Measurements from ENCODE around the gene TMEM37. TPM values are rescaled to one million over a fixed set of nuclear protein-coding genes. Genes with fewer than 3 reads are reported as not detected.

TMEM37 gene
- polyA plus RNA-seq, 1 of the 3 experiments (the other 2 are of a cell fraction): 0.25 TPM

DNA sequence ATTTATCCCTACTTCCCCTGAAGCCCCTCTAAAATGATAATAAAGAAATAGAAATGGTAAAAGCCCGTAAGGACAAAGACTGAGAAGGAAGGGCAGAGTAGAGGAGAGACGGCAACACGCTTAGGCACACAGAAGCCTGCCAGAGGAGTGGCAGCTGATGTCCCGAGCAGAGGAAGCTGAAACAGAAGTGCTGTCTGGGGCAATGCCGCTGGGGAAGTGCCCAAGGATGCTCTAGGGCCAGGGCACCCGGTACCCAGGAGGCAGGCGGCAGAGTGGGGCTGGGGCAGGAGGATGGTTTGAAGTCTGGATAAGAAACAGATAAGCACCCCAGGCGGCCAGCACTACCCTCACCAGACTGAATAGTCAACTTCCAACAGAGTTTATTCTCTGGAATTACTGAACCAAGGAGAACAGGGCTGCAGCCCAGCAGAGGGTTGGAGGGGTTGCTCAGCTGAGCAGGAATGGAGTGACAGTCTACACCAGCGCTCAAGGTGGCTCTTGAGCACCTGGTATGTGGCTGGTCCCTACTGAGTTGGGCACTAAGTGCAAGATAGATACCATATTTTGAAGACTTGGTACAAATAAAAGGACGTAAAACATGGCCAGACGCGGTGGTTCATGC is 22.4 kb downstream of the TMEM37 start:
- no peak overlapping the region for H3K4me3 ChIP-seq (ENCODE audit: low read depth in 2 of 2, low read length in 1 of 2)
- no peaks in the 10 kb centered on the region for H3K36me3 ChIP-seq (replicated peaks in 1 of 2; ENCODE audit: control insufficient read depth in 1 of 2, insufficient read depth in 2 of 2, low read length in 1 of 2)
- no peak overlapping the region for H3K4me2 ChIP-seq
- POLR2A ChIA-PET: no interaction called here
- 46% methylated on average over 12 of the region's 12 CpGs for WGBS (ENCODE audit: low lambda C conversion rate)
- no peaks in the 10 kb centered on the region for H3K9me3 ChIP-seq
- CTCF ChIA-PET: interaction anchor here (1.2 to 5.5 kb wide), 3 partner anchors 8 to 22 kb away, joined by 3 to 42 read pairs (median 3); no protein-coding TSS in a partner anchor
- DNase-seq: no peak
- TF ChIP-seq TAF1 (IDR thresholded peaks at IDR 0.05; ENCODE audit: borderline replicate concordance, low read depth, low read length): no peak
- no peaks in the 10 kb centered on the region for H3F3A ChIP-seq (replicated peaks; ENCODE audit: insufficient read depth)
- H3K9ac ChIP-seq: no peak overlapping the region
- peaks cover 0 to 9% of the 10 kb centered on the region in 2 experiments; a peak in 3 of 4 replicates for H3K4me1 ChIP-seq (ENCODE audit: control insufficient read depth in 1 of 2, insufficient read depth in 2 of 2, low read depth in 1 of 2, low read length in 1 of 2)
- H3K27ac ChIP-seq (ENCODE audit: low read depth in 2 of 2, low read length in 1 of 2): no peak overlapping the region
- H3K79me2 ChIP-seq (ENCODE audit: insufficient read depth): no peaks in the 10 kb centered on the region
- H4K20me1 ChIP-seq (ENCODE audit: insufficient read depth): no peaks in the 10 kb centered on the region
- no peaks in the 10 kb centered on the region; the same call in 1 of the 2 replicates for H3K27me3 ChIP-seq (ENCODE audit: insufficient read depth)
- no peak overlapping the region for H2AFZ ChIP-seq (ENCODE audit: low read depth)
- H3K9me2 ChIP-seq: no peaks in the 10 kb centered on the region

DNA sequence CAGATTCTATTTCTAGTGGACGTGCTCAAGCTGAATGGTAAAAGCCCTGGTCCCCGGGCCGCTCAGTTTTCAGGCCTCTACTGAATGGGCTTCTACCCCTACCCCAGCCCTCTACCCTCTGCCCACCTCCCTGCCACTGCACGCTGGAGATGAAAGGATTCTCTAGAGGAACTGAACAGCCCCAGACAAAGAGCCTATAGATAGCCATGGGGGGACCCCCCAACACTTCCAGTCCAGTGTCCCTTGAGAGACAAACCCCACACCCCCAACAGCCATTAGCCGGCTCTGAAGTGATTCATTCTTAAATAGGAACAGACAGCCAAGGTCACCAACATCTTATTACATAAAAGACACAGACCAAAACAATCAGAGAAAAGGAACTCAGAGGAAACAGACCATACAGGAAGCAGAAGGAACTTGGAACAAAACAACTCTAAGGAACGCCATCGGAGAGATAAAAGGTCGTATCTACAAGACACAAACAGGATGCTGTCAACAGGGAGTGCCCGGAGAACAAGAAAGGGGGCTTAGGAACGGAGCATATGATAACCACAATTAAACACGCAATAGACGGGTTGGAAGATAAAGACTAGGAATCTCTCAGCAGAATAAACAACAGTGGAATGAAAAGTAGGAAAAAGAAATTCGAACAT is 23.5 kb downstream of the TMEM37 start:
- ChIA-PET CTCF (interaction anchor here (1.2 kb wide), 2 partner anchors 9 to 21 kb away, joined by 3 read pairs; no protein-coding TSS in a partner anchor), POLR2A (no interaction called here)
- Histone ChIP-seq H3K4me1 (ENCODE audit: control insufficient read depth in 1 of 2, insufficient read depth in 2 of 2, low read depth in 1 of 2, low read length in 1 of 2) (peaks cover 0 to 1% of the 10 kb centered on the region in 2 experiments; a peak in 1 of 4 replicates), H3K27me3 (ENCODE audit: insufficient read depth) (no peaks in the 10 kb centered on the region; the same call in 1 of the 2 replicates), H3K79me2 (ENCODE audit: insufficient read depth) (no peaks in the 10 kb centered on the region), H3K27ac (ENCODE audit: low read depth in 2 of 2, low read length in 1 of 2) (no peak overlapping the region), H3K36me3 (replicated peaks in 1 of 2; ENCODE audit: control insufficient read depth in 1 of 2, insufficient read depth in 2 of 2, low read length in 1 of 2) (no peaks in the 10 kb centered on the region), H3K9me3 (no peaks in the 10 kb centered on the region), H3K9ac (no peak overlapping the region), H4K20me1 (ENCODE audit: insufficient read depth) (no peaks in the 10 kb centered on the region), H3K9me2 (no peaks in the 10 kb centered on the region), H3K4me2 (no peak overlapping the region), H3K4me3 (ENCODE audit: low read depth in 2 of 2, low read length in 1 of 2) (no peak overlapping the region), H3F3A (replicated peaks; ENCODE audit: insufficient read depth) (no peaks in the 10 kb centered on the region), H2AFZ (ENCODE audit: low read depth) (no peak overlapping the region)
- no peak for DNase-seq
- WGBS (ENCODE audit: low lambda C conversion rate): 59% methylated on average over 13 of the region's 13 CpGs
- TF ChIP-seq RFX5 (IDR thresholded peaks at IDR 0.05; ENCODE audit: low read length): no peak
- TF ChIP-seq, protein P1, sequence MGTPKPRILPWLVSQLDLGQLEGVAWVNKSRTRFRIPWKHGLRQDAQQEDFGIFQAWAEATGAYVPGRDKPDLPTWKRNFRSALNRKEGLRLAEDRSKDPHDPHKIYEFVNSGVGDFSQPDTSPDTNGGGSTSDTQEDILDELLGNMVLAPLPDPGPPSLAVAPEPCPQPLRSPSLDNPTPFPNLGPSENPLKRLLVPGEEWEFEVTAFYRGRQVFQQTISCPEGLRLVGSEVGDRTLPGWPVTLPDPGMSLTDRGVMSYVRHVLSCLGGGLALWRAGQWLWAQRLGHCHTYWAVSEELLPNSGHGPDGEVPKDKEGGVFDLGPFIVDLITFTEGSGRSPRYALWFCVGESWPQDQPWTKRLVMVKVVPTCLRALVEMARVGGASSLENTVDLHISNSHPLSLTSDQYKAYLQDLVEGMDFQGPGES (IDR thresholded peaks at IDR 0.05; ENCODE audit: low read depth, low read length): no peak
- TF ChIP-seq, protein P2, sequence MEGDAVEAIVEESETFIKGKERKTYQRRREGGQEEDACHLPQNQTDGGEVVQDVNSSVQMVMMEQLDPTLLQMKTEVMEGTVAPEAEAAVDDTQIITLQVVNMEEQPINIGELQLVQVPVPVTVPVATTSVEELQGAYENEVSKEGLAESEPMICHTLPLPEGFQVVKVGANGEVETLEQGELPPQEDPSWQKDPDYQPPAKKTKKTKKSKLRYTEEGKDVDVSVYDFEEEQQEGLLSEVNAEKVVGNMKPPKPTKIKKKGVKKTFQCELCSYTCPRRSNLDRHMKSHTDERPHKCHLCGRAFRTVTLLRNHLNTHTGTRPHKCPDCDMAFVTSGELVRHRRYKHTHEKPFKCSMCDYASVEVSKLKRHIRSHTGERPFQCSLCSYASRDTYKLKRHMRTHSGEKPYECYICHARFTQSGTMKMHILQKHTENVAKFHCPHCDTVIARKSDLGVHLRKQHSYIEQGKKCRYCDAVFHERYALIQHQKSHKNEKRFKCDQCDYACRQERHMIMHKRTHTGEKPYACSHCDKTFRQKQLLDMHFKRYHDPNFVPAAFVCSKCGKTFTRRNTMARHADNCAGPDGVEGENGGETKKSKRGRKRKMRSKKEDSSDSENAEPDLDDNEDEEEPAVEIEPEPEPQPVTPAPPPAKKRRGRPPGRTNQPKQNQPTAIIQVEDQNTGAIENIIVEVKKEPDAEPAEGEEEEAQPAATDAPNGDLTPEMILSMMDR (IDR thresholded peaks at IDR 0.05): no peak
- no peak for TF ChIP-seq FOXM1 (IDR thresholded peaks at IDR 0.05; ENCODE audit: low read depth)
- TF ChIP-seq, protein P3, sequence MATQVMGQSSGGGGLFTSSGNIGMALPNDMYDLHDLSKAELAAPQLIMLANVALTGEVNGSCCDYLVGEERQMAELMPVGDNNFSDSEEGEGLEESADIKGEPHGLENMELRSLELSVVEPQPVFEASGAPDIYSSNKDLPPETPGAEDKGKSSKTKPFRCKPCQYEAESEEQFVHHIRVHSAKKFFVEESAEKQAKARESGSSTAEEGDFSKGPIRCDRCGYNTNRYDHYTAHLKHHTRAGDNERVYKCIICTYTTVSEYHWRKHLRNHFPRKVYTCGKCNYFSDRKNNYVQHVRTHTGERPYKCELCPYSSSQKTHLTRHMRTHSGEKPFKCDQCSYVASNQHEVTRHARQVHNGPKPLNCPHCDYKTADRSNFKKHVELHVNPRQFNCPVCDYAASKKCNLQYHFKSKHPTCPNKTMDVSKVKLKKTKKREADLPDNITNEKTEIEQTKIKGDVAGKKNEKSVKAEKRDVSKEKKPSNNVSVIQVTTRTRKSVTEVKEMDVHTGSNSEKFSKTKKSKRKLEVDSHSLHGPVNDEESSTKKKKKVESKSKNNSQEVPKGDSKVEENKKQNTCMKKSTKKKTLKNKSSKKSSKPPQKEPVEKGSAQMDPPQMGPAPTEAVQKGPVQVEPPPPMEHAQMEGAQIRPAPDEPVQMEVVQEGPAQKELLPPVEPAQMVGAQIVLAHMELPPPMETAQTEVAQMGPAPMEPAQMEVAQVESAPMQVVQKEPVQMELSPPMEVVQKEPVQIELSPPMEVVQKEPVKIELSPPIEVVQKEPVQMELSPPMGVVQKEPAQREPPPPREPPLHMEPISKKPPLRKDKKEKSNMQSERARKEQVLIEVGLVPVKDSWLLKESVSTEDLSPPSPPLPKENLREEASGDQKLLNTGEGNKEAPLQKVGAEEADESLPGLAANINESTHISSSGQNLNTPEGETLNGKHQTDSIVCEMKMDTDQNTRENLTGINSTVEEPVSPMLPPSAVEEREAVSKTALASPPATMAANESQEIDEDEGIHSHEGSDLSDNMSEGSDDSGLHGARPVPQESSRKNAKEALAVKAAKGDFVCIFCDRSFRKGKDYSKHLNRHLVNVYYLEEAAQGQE (IDR thresholded peaks at IDR 0.05; ENCODE audit: low read depth, low read length): no peak
- TF ChIP-seq MXI1 (IDR thresholded peaks at IDR 0.05; ENCODE audit: low read depth, low read length): no peak
- no peak for TF ChIP-seq TEAD4 (IDR thresholded peaks at IDR 0.05; ENCODE audit: borderline replicate concordance, insufficient read depth)
- no peak for TF ChIP-seq POLR2AphosphoS5 (IDR thresholded peaks at IDR 0.05; ENCODE audit: low read depth, low read length)
- TF ChIP-seq GATA2 (CRISPR knock-in tag; IDR thresholded peaks at IDR 0.05): no peak
- no peak for TF ChIP-seq FOXJ3 (CRISPR knock-in tag; IDR thresholded peaks at IDR 0.05)
- TF ChIP-seq, protein P4, sequence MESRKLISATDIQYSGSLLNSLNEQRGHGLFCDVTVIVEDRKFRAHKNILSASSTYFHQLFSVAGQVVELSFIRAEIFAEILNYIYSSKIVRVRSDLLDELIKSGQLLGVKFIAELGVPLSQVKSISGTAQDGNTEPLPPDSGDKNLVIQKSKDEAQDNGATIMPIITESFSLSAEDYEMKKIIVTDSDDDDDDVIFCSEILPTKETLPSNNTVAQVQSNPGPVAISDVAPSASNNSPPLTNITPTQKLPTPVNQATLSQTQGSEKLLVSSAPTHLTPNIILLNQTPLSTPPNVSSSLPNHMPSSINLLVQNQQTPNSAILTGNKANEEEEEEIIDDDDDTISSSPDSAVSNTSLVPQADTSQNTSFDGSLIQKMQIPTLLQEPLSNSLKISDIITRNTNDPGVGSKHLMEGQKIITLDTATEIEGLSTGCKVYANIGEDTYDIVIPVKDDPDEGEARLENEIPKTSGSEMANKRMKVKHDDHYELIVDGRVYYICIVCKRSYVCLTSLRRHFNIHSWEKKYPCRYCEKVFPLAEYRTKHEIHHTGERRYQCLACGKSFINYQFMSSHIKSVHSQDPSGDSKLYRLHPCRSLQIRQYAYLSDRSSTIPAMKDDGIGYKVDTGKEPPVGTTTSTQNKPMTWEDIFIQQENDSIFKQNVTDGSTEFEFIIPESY (IDR thresholded peaks at IDR 0.05; ENCODE audit: borderline replicate concordance, low read depth): no peak
- no peak for TF ChIP-seq SIN3A (IDR thresholded peaks at IDR 0.05; ENCODE audit: borderline replicate concordance, low read depth, low read length)
- TF ChIP-seq GABPA (IDR thresholded peaks at IDR 0.05; ENCODE audit: low read depth): no peak
- no peak for TF ChIP-seq EP300 (IDR thresholded peaks at IDR 0.05; ENCODE audit: borderline replicate concordance in 1 of 2, low read depth in 1 of 2, low read length in 1 of 2)
- no peak for TF ChIP-seq MEF2A (IDR thresholded peaks at IDR 0.05; ENCODE audit: borderline replicate concordance, low read depth)
- TF ChIP-seq NRF1 (IDR thresholded peaks at IDR 0.05; ENCODE audit: low read depth, low read length): no peak

Measured in SK-N-SH (cell line).